Measurements from ENCODE around the gene SIRPB1.
"Not testable (repeated sequence)": the region's sequence is repeated elsewhere in the genome, so short reads cannot be mapped to it uniquely, and the experiment has no call there.

SIRPB1 gene

DNA sequence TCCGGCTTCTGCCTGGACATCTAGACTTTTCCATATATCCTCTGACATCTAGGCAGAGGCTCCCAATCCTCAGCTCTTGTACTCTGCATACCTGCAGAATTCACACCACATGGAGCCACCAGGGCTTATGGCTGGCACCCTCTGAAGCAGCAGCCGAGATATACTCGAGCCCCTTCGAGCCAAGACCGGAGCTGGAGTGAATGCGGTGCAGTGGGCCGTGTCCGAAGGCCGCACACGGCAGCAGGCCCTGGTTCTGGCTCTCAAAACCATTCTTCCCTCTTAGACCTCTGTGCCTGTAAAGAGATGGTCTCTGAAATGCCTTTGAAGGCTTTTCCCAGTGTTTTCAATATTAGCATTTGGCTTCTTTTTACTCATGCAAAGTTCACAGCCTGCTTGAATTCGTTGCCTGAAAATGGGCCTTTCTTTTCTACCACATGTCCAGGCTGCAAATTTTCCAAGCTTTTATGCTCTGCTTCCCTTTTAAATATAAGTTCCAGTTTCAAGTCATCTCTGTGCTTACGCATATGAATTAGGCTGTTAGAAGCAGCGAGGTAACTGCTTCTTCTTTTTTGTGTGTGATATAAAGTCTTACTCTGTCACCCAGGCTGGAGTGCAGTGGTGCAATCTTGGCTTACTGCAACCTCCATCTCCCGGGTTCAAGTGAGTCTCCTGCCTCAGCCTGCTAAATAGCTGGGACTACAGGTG is 3.8 kb upstream of the SIRPB1 start:
- no peak overlapping the region for H3K4me3 ChIP-seq (replicated peaks; ENCODE audit: low read depth, low read length)
- no peak for DNase-seq (ENCODE audit: low read depth)
- TF ChIP-seq, protein P1, sequence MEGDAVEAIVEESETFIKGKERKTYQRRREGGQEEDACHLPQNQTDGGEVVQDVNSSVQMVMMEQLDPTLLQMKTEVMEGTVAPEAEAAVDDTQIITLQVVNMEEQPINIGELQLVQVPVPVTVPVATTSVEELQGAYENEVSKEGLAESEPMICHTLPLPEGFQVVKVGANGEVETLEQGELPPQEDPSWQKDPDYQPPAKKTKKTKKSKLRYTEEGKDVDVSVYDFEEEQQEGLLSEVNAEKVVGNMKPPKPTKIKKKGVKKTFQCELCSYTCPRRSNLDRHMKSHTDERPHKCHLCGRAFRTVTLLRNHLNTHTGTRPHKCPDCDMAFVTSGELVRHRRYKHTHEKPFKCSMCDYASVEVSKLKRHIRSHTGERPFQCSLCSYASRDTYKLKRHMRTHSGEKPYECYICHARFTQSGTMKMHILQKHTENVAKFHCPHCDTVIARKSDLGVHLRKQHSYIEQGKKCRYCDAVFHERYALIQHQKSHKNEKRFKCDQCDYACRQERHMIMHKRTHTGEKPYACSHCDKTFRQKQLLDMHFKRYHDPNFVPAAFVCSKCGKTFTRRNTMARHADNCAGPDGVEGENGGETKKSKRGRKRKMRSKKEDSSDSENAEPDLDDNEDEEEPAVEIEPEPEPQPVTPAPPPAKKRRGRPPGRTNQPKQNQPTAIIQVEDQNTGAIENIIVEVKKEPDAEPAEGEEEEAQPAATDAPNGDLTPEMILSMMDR (IDR thresholded peaks at IDR 0.05; ENCODE audit: low read length, missing control alignments), result no peak

DNA sequence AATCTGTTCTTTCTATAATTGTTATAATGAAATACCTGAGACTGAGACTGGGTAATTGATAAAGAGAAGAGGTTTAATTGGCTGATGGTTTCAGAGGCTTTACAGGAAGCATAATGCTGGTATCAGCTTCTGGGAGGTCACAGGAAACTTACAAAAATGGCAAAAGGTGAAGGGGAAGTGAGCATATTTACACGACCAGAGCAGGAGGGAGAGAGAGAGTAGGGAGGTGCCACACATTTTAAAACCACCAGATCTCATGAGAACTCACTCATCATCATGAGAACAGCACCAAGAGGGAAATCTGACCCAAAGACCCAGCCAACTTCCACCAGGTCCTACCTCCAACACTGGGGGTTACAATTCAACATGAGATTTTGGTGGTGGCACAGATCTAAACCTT is 2.6 kb upstream of the SIRPB1 start:
- DNase-seq (ENCODE audit: low read depth), result no peak
- no peak overlapping the region for H3K4me3 ChIP-seq (replicated peaks; ENCODE audit: low read depth, low read length)
- TF ChIP-seq, protein P1 (IDR thresholded peaks at IDR 0.05; ENCODE audit: low read length, missing control alignments), result no peak

DNA sequence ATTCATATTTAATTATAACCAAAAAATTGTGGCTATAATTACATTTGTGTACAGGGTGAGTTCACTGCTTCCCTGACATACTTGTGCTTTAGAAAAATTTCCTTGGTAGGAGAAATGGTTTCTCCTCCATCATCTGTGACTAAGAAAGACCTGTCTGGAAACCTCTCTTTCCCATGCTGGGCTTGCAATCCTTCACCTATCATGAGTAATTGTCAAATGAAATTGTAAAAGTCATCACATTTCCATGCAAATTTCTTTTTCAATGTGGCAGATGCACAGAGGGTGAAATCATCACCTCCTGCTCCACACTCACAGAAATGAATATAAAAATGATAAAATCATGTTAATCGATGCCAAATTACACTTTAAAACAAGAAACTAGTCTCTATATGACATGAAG is 1.5 kb upstream of the SIRPB1 start:
- H3K4me3 ChIP-seq (replicated peaks; ENCODE audit: low read depth, low read length), result no peak overlapping the region
- TF ChIP-seq, protein P1 (IDR thresholded peaks at IDR 0.05; ENCODE audit: low read length, missing control alignments), result no peak
- DNase-seq (ENCODE audit: low read depth), result no peak

DNA sequence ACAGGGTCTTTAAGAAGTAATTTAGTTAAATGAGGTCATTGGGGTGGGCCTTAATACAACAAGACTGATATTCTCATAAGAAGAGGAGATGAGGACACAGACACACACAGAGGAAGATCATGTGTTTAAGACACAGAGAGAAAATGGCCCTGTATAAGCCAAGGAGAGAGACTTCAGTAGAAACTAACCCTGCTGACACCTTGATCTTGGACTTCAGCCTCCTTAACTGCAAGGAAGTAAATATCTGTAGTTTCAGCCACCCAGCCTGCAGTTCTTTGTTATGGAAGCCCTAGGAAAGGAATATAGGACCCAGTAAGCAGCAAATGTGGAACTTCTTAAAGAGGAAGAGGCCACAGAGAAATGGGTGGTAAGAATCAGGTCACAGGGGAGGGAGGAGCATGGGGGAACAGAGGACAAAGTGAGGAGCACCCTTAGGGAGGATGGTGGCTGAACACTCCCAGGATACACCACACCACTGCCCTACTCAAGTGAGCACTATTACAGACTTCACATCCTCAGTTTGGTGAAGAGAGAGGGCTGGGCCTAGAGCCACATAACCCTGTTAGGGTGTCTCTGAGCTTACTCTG is 762 bp downstream of the SIRPB1 start:
- no peak for DNase-seq (ENCODE audit: low read depth)
- TF ChIP-seq, protein P1 (IDR thresholded peaks at IDR 0.05; ENCODE audit: low read length, missing control alignments), result no peak
- no peak overlapping the region for H3K4me3 ChIP-seq (replicated peaks; ENCODE audit: low read depth, low read length)

DNA sequence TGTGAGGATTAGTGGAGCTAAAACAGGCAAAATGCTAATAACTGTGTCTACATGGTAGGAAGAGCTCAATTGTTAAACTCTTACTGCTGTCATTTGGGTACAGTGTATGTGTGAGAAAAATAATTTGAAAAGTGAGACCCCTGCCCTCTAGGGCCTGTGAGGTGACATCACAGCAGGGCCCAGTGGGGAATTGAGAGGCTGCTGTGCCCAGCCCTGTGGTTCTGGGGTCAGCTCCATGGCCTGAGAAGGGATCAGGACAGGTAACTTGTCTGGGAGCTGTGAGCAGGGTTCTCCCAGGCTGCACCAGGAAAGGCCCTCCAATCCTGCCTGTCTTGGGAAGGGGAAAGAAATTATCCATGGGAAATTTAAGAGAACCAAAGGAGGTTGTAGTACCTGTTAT is 1.3 kb downstream of the SIRPB1 start:
- H3K4me3 ChIP-seq (replicated peaks; ENCODE audit: low read depth, low read length), result no peak overlapping the region
- DNase-seq (ENCODE audit: low read depth), result no peak
- TF ChIP-seq, protein P1 (IDR thresholded peaks at IDR 0.05; ENCODE audit: low read length, missing control alignments), result no peak

DNA sequence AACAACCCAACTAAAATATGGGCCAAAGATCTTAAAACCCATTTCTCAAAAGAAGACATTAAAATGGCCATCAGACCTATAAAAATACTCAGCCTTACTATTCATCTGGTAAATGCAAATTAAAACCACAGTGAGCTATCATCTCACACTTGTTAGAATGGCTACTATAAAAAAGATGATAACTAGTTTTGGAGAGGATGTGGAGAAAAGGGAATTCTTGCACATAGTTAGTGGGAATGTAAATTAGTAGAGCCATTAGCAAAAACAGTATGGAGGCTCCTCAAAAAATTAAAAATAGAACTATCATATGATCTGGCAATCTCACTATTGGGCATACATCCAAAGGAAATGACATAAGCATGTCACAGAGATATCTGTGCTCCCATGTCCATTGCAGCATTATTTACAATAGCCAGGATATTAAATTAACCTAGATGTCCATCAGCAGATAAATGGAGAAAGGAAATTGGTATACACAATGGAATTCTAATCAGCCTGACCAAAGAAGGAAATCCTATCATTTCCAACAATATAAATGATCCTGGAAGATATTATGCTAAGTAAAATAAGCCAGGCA is 2.9 kb downstream of the SIRPB1 start:
- DNase-seq (ENCODE audit: low read depth), result peak; percentile 26
- no peak overlapping the region for H3K4me3 ChIP-seq (replicated peaks; ENCODE audit: low read depth, low read length)
- TF ChIP-seq, protein P1 (IDR thresholded peaks at IDR 0.05; ENCODE audit: low read length, missing control alignments), result no peak

DNA sequence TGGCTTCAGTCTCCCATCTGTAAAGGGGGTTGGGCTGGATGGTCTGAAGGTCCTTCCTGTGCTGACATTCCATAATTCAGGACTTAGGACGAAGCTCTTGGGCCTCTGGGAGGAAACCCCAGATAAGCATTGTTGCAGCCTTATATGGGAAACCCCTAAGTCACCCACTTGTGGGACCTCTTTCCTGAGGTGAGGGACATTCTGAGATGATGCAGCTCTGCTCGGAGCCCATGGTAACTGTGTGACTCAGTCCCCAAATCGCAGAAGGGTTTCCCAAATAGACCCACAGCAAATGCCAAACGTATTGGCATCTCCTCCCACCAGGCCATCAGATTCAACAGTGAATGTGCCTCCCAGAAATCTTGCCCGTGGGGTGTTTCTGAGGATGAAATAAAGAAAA is 9.4 kb downstream of the SIRPB1 start:
- H3K4me3 ChIP-seq (replicated peaks; ENCODE audit: low read depth, low read length); DNase-seq (ENCODE audit: low read depth): not testable (repeated sequence)

DNA sequence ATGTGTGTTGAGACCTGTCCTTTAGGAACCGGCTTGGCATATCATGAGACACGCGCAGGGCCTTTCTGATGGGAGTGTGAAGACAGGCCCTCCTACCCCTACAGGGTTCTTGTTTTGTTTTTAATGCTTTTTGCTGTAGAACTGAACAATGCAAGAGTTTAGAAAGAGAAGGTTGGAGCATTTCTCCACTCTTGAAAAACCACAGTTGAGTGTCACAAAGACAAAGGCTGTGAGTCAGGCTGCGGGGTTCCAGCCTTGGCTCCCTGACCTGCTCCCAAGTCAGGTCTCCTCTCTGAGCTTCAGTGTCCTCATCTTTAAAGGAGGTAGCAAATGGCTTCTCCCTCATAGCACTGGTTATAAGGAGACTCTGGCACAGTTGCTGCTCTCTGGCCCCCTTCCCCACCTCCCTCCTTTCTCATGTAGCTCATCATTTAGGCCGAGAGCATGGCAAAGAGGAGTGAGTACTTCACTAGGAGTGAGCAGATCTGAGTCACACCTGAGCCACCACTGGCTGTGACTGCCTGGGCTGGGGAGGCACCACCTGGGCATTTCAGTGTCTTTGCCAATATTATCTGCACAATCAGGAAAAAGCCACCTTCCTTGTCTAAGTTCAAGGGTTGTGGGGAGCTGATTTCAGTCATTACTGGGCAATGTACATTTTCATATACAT is 11.0 kb downstream of the SIRPB1 start:
- DNase-seq (ENCODE audit: low read depth); H3K4me3 ChIP-seq (replicated peaks; ENCODE audit: low read depth, low read length): not testable (repeated sequence)
